HG02884 (cell line): ENCODE results near the gene SMIM38.

Experiments
- ATAC-seq: cut with Tn5 transposase; IDR thresholded peaks from one replicate; pipeline ENCODE4 v1.9.1; 2021; ENCODE audit warnings: mild to moderate bottlenecking, moderate library complexity; ENCODE audit not compliant: unreplicated experiment

SMIM38 gene

DNA sequence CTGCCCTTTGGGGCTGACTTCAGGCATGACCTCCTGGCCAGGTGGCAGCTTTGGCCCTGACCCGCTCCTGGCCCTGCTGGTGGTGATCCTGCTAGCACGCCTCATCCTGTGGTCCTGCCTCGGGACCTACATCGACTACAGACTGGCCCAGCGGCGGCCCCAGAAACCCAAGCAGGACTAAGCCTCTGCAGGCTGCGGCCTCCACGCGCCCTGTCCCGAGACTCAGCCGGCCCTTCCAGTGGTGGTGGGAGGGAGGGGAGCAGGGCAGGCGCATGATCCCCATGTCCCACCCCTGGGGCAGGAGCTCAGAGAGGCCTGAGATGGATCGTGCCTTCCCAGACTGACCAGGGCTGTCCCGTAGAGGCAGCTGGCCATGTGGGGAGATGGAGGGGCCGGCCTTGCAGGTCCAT, 2.1 kb downstream of the SMIM38 start:
- no peak for ATAC-seq

DNA sequence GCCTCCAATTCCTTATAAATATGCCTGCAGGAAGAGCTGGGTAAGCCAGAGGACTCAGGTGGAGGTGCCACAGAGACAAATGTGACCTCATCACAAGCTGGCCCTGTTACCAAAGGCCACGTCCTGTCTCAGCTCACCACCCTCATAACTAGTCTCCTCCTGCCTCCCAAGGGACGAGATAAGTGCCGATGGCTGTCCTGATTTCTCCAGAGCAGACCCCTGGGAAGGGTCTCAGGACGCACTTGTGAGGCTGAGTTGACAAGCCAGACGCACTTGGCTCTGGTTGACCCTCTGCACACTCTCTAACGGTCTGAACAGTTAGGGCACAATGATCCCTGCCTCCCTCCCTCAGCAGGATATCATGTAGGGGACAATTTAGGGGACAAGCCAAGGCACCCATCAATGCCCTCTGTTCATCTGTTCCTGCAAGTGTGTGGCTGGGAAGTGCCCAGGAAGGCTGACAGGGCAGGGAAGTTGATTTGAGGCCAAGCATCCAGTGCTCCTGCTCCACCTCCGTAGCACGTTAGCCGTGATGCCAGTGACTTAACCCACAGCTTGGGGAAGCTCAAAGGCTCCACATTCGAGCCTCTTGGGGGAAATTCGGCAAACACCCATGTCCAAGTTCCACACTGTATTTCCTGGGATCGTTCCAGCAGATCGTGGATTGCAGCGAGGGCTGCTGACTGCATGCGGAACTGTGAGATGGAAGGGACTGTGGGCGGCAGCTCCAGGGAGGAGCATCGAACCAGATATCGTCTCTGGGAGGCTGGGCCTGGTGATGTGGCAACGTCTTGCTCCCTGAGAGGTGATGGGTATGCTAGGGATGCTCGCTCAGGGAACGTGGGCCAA, 2.8 kb downstream of the SMIM38 start:
- no peak for ATAC-seq

DNA sequence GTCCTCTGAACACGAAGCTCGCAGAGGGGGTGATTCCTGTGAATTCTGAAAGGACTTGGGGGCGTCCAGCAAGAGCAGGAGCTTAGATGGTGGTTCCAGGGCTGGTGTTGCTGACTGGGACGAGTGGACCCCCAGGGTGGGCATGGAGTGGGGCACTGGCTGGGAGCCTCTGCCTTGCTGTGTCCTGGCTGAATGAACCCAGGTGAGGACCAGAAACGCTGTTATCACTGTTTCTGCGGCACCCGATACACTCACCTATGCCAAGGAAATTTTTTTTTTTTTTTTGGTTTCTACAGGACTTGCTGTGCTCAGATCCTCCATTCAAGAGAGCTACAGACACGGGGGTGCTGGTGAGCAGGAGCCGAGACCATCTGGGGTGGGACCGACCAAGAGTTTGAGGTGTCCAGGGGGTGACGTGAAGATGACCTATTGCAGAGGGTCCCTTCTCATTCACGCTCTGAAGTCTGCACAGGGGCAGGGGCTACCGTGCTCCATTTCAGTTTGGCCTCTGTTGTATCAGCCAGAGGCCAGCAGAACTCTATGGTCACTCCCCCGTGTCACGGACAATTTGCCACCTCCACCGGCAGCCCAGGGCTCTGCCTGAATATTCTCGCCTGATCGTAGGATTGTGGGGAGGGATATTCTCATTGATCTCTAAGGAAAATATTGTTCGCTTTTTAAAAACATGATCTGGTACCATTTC, 3.6 kb downstream of the SMIM38 start:
- no peak for ATAC-seq

DNA sequence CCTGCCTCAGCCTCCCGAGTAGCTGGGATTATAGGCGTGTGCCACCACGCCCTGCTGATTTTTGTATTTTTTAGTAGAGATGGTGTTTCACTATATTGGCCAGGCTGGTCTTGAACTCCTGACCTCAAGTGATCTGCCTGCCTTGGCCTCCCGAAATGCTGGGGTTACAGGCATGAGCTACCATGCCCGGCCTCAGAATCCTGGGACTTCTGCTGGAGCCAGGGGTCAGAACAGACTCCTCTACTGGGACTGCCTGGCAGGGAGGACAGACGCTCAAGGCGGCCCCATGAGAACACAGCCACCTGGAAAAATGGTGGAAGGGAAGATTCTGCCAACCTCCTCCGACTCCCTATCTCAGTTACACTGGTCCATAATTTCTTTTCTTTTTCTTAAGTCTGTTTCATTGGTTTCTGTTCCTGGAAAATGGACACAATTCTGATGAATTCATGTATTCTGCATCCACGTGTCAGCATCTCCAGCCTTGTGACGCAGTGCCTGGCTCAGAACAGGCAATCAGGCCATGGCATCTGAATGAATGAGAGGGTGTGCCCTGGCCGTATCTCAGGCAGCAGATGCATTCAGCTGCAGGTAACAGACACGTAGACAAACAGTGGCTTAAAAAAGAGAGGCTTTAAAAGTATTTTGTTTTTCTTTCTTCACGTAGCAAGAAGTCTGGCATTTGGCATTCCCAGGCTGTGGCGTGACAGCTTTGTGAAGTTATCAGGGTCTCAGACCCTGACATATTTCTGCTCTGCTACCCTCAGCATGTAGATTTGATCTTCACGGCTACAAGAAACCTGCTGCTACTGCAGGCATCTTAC, 4.8 kb downstream of the SMIM38 start:
- no peak for ATAC-seq

DNA sequence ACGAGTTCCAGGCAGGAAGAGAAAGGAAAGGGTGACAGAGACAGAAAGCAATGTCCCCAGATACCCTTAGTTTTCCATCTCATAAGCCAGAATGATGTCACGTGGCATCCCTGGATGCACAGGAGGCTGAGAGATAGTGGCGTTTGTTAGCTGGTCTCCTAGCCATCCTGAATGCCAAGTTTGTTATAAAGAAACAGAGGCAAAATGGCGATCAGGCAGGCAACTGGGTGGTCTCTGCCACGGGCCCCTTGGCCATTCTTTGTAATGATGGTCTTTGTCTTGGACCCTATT, 5.3 kb downstream of the SMIM38 start:
- no peak for ATAC-seq

DNA sequence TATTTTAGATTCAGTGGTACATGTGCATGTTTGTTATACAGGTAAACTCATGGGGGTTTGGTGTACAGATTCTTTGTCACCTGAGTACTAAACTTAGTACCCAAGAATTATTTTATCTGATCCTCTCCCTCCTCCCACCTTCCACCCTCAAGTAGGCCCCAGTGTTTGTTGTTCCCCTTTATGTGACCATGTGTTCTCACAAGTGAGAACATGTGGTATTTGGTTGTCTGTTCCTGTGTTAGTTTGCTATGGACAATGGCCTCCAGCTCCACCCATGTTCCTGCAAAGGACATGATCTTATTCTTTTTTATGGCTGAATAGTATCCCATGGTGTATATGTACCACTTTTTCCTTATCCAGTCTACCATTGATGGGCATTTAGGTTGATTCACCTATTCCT, 6.8 kb downstream of the SMIM38 start:
- ATAC-seq: no peak

DNA sequence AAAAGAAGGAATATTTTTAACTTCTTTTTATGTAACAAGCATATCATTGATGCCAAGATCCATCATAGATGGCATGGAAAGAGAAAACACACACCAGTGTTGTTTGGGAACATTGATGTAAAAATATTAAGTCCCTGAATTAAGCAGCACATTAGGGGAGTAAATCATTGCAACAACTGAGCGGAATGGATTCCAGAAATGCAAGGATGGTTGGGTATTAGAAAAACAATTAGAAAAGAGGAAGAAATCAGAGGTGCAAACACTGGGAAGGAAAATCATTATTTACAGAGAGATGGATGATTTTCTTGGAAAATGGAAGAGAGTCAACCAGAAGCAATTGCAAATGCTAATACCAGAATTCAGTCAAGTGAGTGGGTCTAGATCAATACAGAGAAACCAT, 8.1 kb downstream of the SMIM38 start:
- ATAC-seq: no peak

DNA sequence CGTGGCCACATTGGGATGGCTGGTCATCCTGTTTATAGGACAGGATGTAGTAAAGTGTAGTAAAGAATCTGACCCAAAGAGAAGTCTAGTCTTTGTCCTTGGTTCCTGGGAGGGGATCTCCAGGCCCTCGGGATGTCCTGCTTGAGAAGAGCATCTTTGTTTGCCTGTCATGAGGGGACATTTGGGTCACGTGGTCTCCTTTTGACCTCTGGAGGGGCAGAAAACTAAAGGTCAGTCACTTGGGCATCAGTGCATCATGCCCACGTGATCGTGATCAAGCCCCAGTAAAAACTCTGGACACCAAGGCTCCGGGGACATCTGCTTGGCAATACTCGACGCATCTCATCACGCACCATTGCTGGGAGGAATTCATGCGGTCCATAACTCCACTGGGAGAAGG, 9.1 kb downstream of the SMIM38 start:
- ATAC-seq: no peak

DNA sequence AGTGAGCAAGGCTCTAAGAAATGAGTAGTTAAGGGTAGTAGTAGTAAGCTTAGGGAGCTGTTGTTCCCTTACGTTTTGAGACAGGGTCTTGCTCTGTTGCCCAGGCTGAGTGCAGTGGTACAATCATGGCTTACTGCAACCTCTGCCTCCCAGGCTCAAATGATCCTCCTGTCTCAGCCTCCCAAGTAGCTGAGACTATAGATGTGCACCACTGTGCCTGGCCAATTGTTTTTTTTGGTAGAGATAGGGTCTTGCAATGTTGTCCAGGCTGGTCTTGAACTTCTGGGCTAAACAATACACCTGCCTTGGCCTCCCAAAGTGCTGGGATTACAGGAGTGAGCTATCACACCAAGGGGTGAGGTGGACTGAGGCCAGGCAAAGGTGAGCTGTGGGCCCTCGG, 10.0 kb downstream of the SMIM38 start:
- ATAC-seq: no peak

DNA sequence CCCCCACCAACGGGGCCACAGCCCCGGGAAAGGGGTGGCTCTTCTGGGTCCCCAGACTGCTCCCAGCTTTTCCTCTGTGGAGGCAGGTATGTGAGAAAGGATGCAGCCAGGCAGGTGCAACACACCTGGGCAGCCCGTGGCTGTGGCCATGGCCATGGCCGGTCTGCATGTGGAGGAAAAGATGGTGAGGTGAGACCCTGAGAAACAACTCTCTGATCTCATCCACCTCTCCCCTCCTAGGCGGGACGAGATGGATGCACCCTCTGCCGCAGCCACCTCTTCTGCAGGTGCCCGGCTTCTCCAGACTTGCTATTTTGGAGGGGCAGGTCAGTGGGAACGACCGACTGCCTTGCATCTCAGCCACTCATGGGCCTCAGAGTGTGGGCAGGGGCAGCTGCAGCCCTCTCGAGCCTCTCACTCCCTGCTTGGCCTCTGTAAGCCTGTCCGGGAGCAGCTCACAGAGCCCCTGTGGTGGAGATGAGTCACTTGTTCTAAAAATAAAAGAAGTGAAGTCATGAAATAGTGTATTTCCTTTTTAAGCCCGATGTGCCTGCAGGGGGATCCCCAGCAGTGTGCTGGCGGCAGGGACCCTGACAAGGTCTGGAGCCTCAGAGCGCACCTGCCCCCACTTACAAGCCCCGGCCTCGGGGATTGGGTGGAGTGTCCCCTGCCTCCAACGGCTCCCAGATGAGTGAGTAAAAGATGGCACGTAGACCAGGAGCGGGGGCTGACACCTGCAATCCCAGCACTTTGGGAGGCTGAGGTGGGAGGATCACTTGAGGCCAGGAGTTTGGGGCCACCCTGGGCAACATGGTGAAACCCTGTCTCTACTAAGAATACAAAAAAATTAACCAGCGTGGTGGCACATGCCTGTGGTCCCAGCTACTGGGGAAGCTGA, 10.7 kb downstream of the SMIM38 start:
- peak; percentile 83 for ATAC-seq

DNA sequence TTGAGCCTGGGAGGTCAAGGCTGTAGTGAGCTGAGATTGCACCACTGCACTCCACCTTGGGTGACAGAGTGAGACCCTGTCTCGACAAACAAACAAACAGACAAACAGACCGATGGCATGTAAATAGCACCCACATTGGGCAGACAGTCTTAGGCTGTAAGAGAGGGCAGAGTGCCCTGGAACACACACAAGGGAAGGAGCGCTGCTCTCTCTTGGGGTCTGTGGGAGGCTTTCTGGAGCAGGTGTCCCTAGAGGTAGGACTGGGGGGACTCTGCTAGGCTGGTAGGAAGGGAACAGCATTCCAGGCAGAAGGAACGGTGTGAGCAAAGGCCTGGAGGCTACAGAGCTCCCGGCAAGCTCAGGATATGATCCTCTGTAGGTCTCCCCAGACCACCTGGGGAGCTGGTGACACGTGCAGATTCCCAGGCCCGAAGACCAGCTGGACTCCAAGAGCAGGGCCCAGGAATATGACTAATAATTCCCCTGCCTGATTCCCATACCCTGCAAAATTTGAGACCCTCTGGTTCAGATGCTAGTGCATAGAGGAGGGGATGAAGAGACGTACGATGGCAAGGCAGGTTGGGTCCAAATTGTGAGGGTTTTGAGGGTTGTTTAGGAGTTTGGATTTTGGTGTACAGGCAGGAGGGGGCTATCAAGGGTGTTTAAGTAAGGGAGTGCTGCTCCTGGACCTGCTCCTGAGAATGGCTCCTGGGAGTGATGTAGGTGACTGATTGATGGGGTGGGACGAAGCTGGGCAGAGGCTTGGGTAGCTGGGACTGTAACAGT, 11.6 kb downstream of the SMIM38 start:
- ATAC-seq: no peak

DNA sequence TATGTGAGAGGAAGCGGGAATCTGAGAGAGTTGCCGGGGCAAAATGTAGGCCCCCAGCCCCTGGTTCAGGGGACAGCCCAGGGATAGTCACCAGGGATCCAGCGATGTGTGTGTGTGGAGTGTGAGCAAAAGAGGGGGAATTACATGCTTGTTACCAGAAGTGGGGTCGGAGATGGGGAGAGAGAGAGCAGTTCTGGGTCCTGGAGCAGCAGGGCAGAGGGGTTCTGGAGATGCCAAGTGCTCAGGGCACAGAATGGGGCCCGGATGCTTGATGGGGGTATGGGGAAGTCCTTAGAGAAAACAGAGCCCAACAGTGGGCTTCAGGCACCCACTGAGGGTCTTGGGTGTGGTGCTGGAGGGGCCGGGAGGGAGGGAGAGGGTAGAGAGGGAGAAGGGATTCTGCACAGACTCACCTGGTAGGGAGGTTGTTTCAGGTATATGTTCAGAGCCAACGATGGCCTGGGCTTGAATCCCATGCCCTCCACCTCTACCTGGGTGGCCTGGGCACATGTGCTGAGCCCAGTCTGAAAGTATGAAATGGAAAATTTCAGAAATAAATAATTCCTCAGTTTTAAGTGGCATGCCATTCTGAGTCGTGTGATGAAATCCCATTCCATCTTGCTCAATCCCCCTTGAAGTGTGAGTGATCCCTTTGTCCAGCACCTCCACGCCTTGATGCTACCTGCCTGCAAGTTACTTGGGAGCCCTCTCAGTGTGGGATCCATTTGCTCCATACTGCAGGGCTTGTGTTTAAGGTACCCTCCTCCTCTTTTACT, 12.4 kb downstream of the SMIM38 start:
- ATAC-seq: no peak

DNA sequence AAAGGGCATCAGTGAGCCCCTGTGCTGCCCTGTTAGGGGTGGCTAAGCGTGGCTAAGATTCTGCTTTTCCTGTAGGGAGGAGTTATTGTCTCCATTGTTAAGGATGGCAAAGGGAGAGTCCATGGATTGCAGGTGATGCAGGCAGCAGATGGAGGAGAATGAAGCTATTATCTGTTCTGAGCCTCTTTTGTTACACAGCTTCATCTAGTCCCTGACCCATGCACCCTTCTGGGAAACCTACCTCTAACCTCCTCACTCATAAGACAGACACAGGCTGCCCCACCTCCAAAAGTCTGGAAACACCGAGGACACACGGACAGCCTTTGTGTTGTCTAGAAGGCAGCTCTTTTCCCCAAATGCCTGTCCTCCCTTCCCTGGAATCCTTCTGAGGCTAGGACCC, 13.7 kb downstream of the SMIM38 start:
- ATAC-seq: no peak

DNA sequence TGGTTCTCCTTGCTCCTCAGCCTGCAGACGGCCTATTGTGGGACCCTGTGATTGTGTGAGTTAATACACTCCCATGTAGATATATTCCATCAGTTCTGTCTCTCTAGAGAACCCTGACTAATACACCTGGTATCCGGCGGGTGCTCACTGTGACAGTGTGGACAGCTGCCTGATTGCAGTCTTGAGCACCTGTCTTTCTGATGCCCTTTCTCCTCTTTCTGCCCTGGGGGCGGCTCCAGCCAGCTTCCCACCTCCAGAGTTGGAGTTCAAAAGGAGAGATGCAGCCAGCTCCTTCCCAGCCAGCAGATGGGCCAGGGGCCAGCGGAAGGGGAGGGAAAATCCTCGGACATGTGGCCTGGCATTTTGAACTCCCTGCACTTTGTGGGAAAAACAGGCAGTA, 15.0 kb downstream of the SMIM38 start:
- no peak for ATAC-seq

DNA sequence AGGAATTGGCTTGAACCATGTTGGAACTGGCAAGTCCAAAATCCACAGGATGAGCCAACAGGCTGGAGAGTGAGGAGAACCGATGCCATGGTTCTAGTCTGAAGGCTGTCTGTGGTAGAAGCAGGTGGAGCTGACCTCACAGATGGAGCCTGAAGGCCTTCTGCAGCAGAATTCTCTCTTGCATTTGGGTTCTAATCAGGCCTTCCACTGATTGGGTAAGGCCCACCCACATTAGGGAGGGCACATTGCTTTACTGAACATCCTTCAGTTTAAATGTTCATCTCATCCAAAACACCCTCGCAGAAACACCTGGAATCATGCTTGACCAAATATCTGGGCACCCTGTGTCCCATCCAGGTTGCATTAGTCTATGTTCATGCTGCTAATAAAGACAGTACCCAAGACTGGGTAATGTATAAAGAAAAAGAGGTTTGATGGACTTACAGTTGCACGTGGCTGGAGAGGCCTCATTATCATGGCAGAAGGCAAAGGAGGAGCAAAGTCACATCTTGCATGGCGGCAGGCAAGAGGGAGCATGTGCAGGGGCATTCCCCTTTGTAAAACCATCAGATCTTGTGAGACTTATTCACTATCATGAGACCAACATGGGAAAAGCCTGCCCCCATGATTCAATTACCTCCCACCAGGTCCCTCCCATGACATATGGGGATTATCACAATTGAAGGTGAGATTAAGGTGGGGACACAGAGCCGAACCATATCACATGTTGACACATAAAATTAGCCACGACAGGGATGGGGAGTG, 15.9 kb downstream of the SMIM38 start:
- no peak for ATAC-seq

DNA sequence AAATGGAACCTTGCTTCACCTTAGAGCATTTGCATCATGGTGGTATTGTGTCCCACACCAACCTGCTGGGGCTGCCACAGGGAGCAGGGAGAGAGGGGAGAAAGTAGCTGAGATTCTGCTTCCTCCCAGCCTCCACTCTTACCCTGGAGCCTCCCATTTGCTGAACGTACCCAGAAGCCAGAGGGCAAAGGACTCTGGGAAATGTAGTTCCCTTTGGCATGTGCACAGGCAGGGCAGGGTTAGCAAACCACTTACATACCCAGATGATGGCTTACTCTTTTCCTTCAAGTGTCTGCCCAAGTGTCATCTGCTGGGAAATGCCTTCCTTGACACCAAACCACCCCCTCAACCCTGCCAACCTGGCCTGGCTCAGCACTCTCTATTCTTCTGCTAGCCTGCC, 16.9 kb downstream of the SMIM38 start:
- ATAC-seq: no peak

DNA sequence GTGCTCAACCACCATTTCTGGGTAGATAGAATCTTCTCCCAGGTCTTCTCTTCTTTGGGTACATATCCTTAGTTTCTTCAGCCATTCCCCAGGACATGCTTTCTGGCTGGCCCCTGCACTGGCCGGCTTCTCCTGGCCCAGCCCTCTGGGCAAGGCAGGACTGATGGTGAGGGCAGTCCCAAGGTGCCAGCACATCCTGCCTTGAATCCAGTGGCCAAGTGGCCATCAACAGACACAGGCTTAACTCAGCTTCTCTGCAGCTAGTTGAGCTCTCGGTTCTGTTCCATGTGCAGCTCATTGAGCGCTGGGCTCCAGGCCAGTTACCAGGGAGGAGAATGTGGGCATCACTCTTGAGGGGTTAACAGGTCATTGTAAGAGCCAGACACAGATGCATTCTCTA, 17.6 kb downstream of the SMIM38 start:
- ATAC-seq: no peak

DNA sequence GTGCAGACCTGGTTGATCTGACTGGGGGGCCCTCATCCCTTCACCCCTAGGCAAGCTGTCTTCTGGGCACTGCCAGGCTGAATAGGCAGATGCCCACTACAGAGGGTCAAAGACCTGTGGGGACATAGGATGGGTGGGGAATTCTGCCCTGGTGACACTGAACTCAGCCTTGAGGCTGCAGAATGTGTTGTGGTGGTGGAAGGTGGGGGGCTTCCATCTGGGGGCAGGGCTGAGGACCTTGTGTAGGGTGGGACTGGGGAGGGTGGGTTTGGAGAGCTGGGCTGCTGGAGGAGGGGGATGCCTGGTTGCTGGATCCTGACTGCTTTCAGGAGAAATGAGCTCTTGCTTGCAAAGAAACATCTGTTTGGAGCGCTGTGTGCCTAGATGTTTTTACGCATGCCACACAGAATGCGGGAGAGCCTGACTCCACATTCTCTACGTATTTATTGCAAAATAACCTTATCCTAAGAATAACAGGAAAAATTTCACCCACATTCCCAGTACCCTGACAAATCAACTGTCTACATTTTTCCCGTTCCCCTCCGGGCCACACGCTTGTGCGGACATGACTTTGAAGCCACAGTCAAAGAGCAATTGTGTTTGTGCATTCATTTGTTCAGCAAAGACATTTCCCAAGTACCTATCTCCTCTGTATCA, 18.3 kb downstream of the SMIM38 start:
- no peak for ATAC-seq
